SU-DHL-6 (cell line): ENCODE measurements around the gene TCF12.

Experiments
- EZH2phosphoT487 ChIP-seq: fragments of 200-600 bp; sonication (generic), shearing (Covaris generic); conservative IDR thresholded peaks from 2 replicates; pipeline ENCODE4 v1.6.1; 2018; ENCODE audit warnings: mild to moderate bottlenecking, antibody characterized with exemption, low read length, moderate library complexity, mixed read lengths
- TF ChIP-seq, protein P1 (sequence below): fragments of 200-600 bp; sonication (generic); IDR thresholded peaks from one replicate; pipeline ENCODE4 v1.5.1; 2017; ENCODE audit warnings: antibody characterized with exemption, mild to moderate bottlenecking, low read length, moderate library complexity; ENCODE audit not compliant: insufficient read depth, poor library complexity, severe bottlenecking

DNA sequence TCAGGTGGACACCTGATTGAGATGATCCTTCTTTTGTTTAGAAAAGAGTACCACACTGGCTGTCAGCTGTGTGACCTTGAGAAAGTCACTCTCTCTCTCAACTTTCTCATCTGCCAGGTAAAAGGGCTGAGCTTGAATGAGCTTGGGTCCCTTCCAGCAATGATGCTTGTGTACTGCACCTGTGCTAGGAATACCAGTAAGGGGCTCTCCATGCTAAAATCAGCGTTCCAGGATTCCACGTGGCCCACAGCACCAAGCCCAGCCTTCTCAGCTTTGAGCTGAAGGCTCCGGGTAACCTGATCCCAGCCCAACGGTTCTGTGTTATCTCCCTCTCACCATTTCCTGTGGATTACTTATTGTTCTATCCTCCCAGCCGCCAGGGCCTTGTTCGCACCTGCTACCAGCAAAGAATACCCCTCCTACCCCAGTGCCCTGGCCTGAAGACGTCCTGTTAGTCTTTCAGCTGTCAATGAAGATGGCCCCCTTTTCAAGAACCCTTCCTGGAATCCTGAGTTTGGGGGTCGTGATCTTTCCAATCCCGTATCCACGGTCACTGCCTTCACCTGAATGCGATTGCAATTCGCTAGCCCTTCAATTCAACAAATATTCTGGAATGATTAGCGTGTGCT is 403.6 kb downstream of the TCF12 start:
- TF ChIP-seq, protein P1, sequence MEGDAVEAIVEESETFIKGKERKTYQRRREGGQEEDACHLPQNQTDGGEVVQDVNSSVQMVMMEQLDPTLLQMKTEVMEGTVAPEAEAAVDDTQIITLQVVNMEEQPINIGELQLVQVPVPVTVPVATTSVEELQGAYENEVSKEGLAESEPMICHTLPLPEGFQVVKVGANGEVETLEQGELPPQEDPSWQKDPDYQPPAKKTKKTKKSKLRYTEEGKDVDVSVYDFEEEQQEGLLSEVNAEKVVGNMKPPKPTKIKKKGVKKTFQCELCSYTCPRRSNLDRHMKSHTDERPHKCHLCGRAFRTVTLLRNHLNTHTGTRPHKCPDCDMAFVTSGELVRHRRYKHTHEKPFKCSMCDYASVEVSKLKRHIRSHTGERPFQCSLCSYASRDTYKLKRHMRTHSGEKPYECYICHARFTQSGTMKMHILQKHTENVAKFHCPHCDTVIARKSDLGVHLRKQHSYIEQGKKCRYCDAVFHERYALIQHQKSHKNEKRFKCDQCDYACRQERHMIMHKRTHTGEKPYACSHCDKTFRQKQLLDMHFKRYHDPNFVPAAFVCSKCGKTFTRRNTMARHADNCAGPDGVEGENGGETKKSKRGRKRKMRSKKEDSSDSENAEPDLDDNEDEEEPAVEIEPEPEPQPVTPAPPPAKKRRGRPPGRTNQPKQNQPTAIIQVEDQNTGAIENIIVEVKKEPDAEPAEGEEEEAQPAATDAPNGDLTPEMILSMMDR: no peak
- TF ChIP-seq EZH2phosphoT487: no peak
